K562 (cell line): ENCODE measurements around the gene ZNF22. TPM values are rescaled to one million over a fixed set of nuclear protein-coding genes. Genes with fewer than 3 reads are reported as not detected.
A peak's percentile ranks its signal among the peaks of the same experiment; 100 is the strongest.

Experiments
- ATAC-seq: fragments of 200-7000 bp; cut with Tn5 transposase; 3 replicates; pipeline ENCODE4 v1.9.1; 2020; ENCODE audit warnings: moderate library complexity
- BruUV-seq: library from RNA; stranded (reverse); fragments of 400-500 nt; replicated peaks from 2 replicates; lab custom pipeline; 2021; lab: Mats Ljungman, UMichigan
- CTCF ChIA-PET: fragments of 300-600 bp; formaldehyde crosslinking; extraction: SDS; loops from one replicate; lab custom pipeline; 2021; ENCODE audit warnings: low intra/inter-chr PET ratio; lab: Yijun Ruan, JAX
- POLR2A ChIA-PET: fragments of 300-600, 350-650 bp; sonication (Branson Sonifier 250); formaldehyde crosslinking; extraction: SDS; loops from one replicate; lab custom pipeline; 2021; ENCODE audit warnings: antibody characterized with exemption, inconsistent platforms; lab: Yijun Ruan, JAX
- DNase-seq, 4 experiments: peaks; one replicate each; pipeline versions ENCODE4 v3.0.0 to v3.0.0-alpha.2; 2011 to 2018; ENCODE audit warnings: low spot score in 3 of 4, mixed read lengths in 3 of 4; ENCODE audit errors: extremely low read depth in 1 of 4
- FAIRE-seq: peaks from 2 replicates; lab custom pipeline; 2011; peaks lifted over from hg19 to GRCh38; lab: Jason Lieb, UNC
- H2AFZ ChIP-seq: 2 replicates; pipeline ENCODE4 v1.6.0; 2011; ENCODE audit warnings: low read depth, low read length, control low read depth, inconsistent platforms
- H3K27ac ChIP-seq: fragments of 200-600 bp; 3 replicates; pipeline ENCODE4 v1.8.0; 2011; ENCODE audit warnings: low read depth, mild to moderate bottlenecking, control low read depth, inconsistent platforms, low read length, moderate library complexity, mixed read lengths; ENCODE audit errors: extremely low read depth
- H3K27me3 ChIP-seq, 2 experiments: fragments of 300-600 bp in 1 of 2; 2 replicates in 1 of 2; 3 replicates in 1 of 2; pipeline versions ENCODE4 v1.6.0 to v1.8.0; 2011; ENCODE audit warnings: inconsistent platforms in 2 of 2, low read length in 2 of 2, mild to moderate bottlenecking in 1 of 2, mixed read lengths in 1 of 2, moderate library complexity in 1 of 2; ENCODE audit not compliant: control insufficient read depth in 2 of 2, insufficient read depth in 2 of 2
- H3K36me3 ChIP-seq: fragments of 300-600 bp; 3 replicates; pipeline ENCODE4 v1.8.0; 2011; ENCODE audit warnings: mild to moderate bottlenecking, low read length, inconsistent platforms; ENCODE audit not compliant: control insufficient read depth, insufficient read depth
- H3K4me1 ChIP-seq, 2 experiments: fragments of 200-600 bp in 1 of 2; replicated peaks in 1 of 2; 2 replicates in 1 of 2; 3 replicates in 1 of 2; pipeline versions ENCODE4 v1.5.1 to v1.8.0; 2011; ENCODE audit warnings: inconsistent platforms in 2 of 2, low read length in 2 of 2, mild to moderate bottlenecking in 1 of 2, mixed read lengths in 1 of 2, moderate library complexity in 1 of 2; ENCODE audit not compliant: control insufficient read depth in 2 of 2, insufficient read depth in 2 of 2
- H3K4me2 ChIP-seq: 2 replicates; pipeline ENCODE4 v1.6.1; 2011; ENCODE audit warnings: low read length, control low read depth, inconsistent platforms, mixed read lengths; ENCODE audit not compliant: insufficient read depth
- H3K4me3 ChIP-seq: fragments of 200-600 bp; sonication (generic), shearing (Covaris generic); 2 replicates; pipeline ENCODE4 v1.5.1; 2016; ENCODE audit warnings: control low read depth, inconsistent platforms
- H3K79me2 ChIP-seq: fragments of 200-600 bp; 3 replicates; pipeline ENCODE4 v1.8.0; 2011; ENCODE audit warnings: low read length, inconsistent platforms; ENCODE audit not compliant: control insufficient read depth, insufficient read depth
- H3K9ac ChIP-seq, 2 experiments: 2 replicates each; pipeline versions ENCODE4 v1.6.0 to v1.6.1; 2011; ENCODE audit warnings: low read depth in 2 of 2, low read length in 2 of 2, control low read depth in 1 of 2, inconsistent platforms in 1 of 2, mild to moderate bottlenecking in 1 of 2, mixed read lengths in 1 of 2; ENCODE audit not compliant: insufficient read depth in 1 of 2
- H3K9me1 ChIP-seq: one replicate; pipeline ENCODE4 v1.6.0; 2011; ENCODE audit warnings: inconsistent platforms, mild to moderate bottlenecking, low read length, moderate library complexity; ENCODE audit not compliant: control insufficient read depth, insufficient read depth
- H3K9me3 ChIP-seq: replicated peaks from 2 replicates; pipeline ENCODE4 v1.5.1; 2011; ENCODE audit warnings: low read depth, low read length, inconsistent platforms; ENCODE audit not compliant: control insufficient read depth, insufficient read depth
- H4K20me1 ChIP-seq: replicated peaks from 2 replicates; pipeline ENCODE4 v1.6.1; 2011; ENCODE audit warnings: low read length, inconsistent platforms, mixed read lengths; ENCODE audit not compliant: control insufficient read depth, insufficient read depth
- CEBPB ChIP-seq: fragments of 450-650 bp; IDR thresholded peaks from 2 replicates; pipeline ENCODE4 v1.6.1; 2016; ENCODE audit warnings: missing genetic modification characterization, missing compliant biosample characterization
- PCBP1 ChIP-seq: fragments of 200-400 bp; formaldehyde crosslinking; IDR thresholded peaks from 2 replicates; pipeline ENCODE4 v1.6.1; 2018; ENCODE audit warnings: mild to moderate bottlenecking, low read depth, low read length; ENCODE audit not compliant: poor library complexity, severe bottlenecking
- RBFOX2 ChIP-seq: fragments of 200-400 bp; formaldehyde crosslinking; IDR thresholded peaks from 2 replicates; pipeline ENCODE4 v1.6.1; 2017; ENCODE audit warnings: low read depth, mild to moderate bottlenecking, low read length, moderate library complexity
- RBM22 ChIP-seq: fragments of 200-400 bp; formaldehyde crosslinking; IDR thresholded peaks from 2 replicates; pipeline ENCODE4 v1.6.1; 2018; ENCODE audit warnings: low read length, low read depth; ENCODE audit not compliant: poor library complexity, severe bottlenecking
- SP2 ChIP-seq: IDR thresholded peaks from 2 replicates; pipeline ENCODE4 v1.6.1; 2011; ENCODE audit warnings: mild to moderate bottlenecking, low read depth, low read length, moderate library complexity; ENCODE audit not compliant: poor library complexity, severe bottlenecking; ENCODE audit errors: extremely low read depth
- TAF1 ChIP-seq: IDR thresholded peaks from 2 replicates; pipeline ENCODE4 v1.6.1; 2011; ENCODE audit warnings: mild to moderate bottlenecking, low read length, moderate library complexity; ENCODE audit not compliant: insufficient read depth, control insufficient read depth, severe bottlenecking; ENCODE audit errors: extremely low read depth
- ZNF311 ChIP-seq: fragments of 250-450 bp; sonication (Bioruptor Pico); IDR thresholded peaks from 2 replicates; pipeline ENCODE4 v1.4.0; 2020; ENCODE audit warnings: mild to moderate bottlenecking, moderate library complexity
- WGBS: fragments of 100-300 bp; shearing (Covaris generic); methylation state at CpG from one replicate; pipeline ENCODE4 v1.1.6; 2016; ENCODE audit warnings: low coverage, mixed read lengths; ENCODE audit not compliant: insufficient coverage; ENCODE audit errors: missing lambda C conversion rate; 5-methylcytosine and 5-hydroxymethylcytosine counted together
- in situ Hi-C: fragments of 300-500 bp; cut with MboI; formaldehyde crosslinking; loops from 4 replicates; pipeline ENCODE4 v1.15.0; 2018; ENCODE audit warnings: inconsistent platforms, mixed read lengths
- intact Hi-C: fragments of 100-400 bp; cut with micrococcal nuclease; formaldehyde crosslinking; loops from 2 replicates; pipeline ENCODE4 v1.14.2; 2022
- polyA plus RNA-seq, 8 experiments: library from polyadenylated mRNA; depleted of rRNA in 4 of 8; stranded (reverse) in 5 of 8; unstranded in 3 of 8; fragments of >200 nt; fragmentation: Nextera tagmentation in 2 of 8; fragmentation: Illumina TruSeq in 1 of 8; extraction: Ambion mirVana in 2 of 8; extraction: Trizol in 1 of 8; gene quantifications; 2 replicates each; pipeline versions ENCODE4 v1.2.1 to v1.2.3, GENCODE V29; 2011 to 2014; ENCODE audit warnings: inconsistent platforms in 1 of 8, missing spikeins in 1 of 8
- total RNA-seq, 7 experiments: library from RNA; depleted of rRNA in 6 of 7; stranded (reverse); fragments of >200 nt in 6 of 7; fragmentation: Illumina TruSeq in 2 of 7; extraction: Trizol in 2 of 7; gene quantifications; 2 replicates each; pipeline versions ENCODE4 v1.2.1 to v1.2.3, GENCODE V29; 2011 to 2021; ENCODE audit warnings: low replicate concordance in 1 of 7

The ZNF22 gene
- total and polyA plus RNA-seq, 9 of the 15 experiments (the other 6 are each of a cell fraction or from before 2014, with no cell fraction given) = 36.2 to 98.7 (median 51.2) TPM

GRCh38 chr10:44998146-44998631 lies 2.5 kb upstream of the ZNF22 start:
- peaks cover 10 to 12% of the 10 kb centered on the region in 2 experiments; a peak in 3 of 5 replicates for H3K4me1 ChIP-seq
- intact Hi-C loops = no loop called here
- 23% methylated on average over 6 of the region's 6 CpGs for whole genome bisulfite sequencing
- in situ Hi-C loops = no loop called here
- no TSS peak for BruUV-seq
- H3K9me1 ChIP-seq = no peaks in the 10 kb centered on the region
- H4K20me1 ChIP-seq = no peaks in the 10 kb centered on the region
- peaks cover 10% of the 10 kb centered on the region for H3K9me3 ChIP-seq
- H3K9ac ChIP-seq = no peak overlapping the region
- ChIA-PET CTCF (no interaction called here), POLR2A (no interaction called here)
- peaks cover 22% of the 10 kb centered on the region for H3K79me2 ChIP-seq
- DNase-seq = no peak
- peaks cover 2 to 23% of the 10 kb centered on the region in 2 experiments; a peak in 2 of 5 replicates for H3K27me3 ChIP-seq
- no peak for ATAC-seq
- no peak for FAIRE-seq
- H3K36me3 ChIP-seq = peaks cover 10% of the 10 kb centered on the region
- H2AFZ ChIP-seq = 0 out of 2 replicates have a peak overlapping the region, but pooled peaks have one; percentile 6
- peak; percentile 73 for TF ChIP-seq CEBPB (tag)
- TF ChIP-seq RBFOX2 = no peak
- H3K27ac ChIP-seq = no peak overlapping the region
- no peak overlapping the region for H3K4me2 ChIP-seq
- no peak overlapping the region for H3K4me3 ChIP-seq

GRCh38 chr10:45000138-45000751 lies 478 bp upstream of the ZNF22 start:
- ATAC-seq = no peak
- BruUV-seq = TSS peak; percentile 72
- TF ChIP-seq PCBP1 = no peak
- no peak for TF ChIP-seq TAF1
- TF ChIP-seq SP2 = no peak
- TF ChIP-seq RBM22 = no peak
- 0 out of 2 replicates have a peak, but pooled peaks have one; percentile 33 for TF ChIP-seq ZNF311

More at GRCh38 chr10:45000138-45000751, 478 bp upstream of the ZNF22 start:
- intact Hi-C loops (no loop called here), in situ Hi-C loops (loop anchor here (10.0 kb wide), 1 partner anchor 465 kb away; no protein-coding TSS in a partner anchor)
- peak overlapping the region; percentile 86 to 91 for H3K9ac ChIP-seq
- no peak for FAIRE-seq
- H3K36me3 ChIP-seq = peaks cover 28% of the 10 kb centered on the region
- ChIA-PET CTCF (interaction anchor here (0.6 to 0.7 kb wide), 2 partner anchors 137 to 237 kb away, joined by 4 read pairs; no protein-coding TSS in a partner anchor), POLR2A (no interaction called here)
- peak overlapping the region; percentile 85 for H3K27ac ChIP-seq
- peak overlapping the region; percentile 88 for H3K4me2 ChIP-seq
- WGBS = 75% methylated on average over 12 of the region's 12 CpGs
- peak overlapping the region; percentile 48; the same call in 1 of the 2 replicates for H3K4me3 ChIP-seq
- H4K20me1 ChIP-seq = no peaks in the 10 kb centered on the region
- H2AFZ ChIP-seq = peak overlapping the region; percentile 96
- H3K4me1 ChIP-seq = peaks cover 10 to 12% of the 10 kb centered on the region in 2 experiments; a peak in 3 of 5 replicates
- peaks cover 16% of the 10 kb centered on the region for H3K9me3 ChIP-seq
- peaks cover 0 to 5% of the 10 kb centered on the region in 2 experiments; a peak in 2 of 5 replicates for H3K27me3 ChIP-seq
- no peak for DNase-seq
- H3K9me1 ChIP-seq = no peaks in the 10 kb centered on the region
- peaks cover 29% of the 10 kb centered on the region for H3K79me2 ChIP-seq
